A673 (cell line): ENCODE measurements around the gene TFAP2A.

Experiments
- CTCF ChIP-seq: fragments of 300-800, 200-600 bp; sonication (generic); conservative IDR thresholded peaks from 2 replicates; pipeline ENCODE4 v1.5.1; 2017; ENCODE audit warnings: low read depth, mild to moderate bottlenecking, antibody characterized with exemption, low read length, moderate library complexity, mixed read lengths
- EZH2 ChIP-seq: fragments of 200-600 bp; sonication (generic); IDR thresholded peaks from 2 replicates; pipeline ENCODE4 v1.6.1; 2017; ENCODE audit warnings: borderline replicate concordance, low read depth, mild to moderate bottlenecking, mixed read lengths, antibody characterized with exemption, low read length; ENCODE audit not compliant: poor library complexity, severe bottlenecking

GRCh38 chr6:10384610-10385523 is 30.0 kb downstream of the TFAP2A start:
- no peak for TF ChIP-seq CTCF
- no peak for TF ChIP-seq EZH2
